Measurements from ENCODE around the gene TRPV3. TPM values are rescaled to one million over a fixed set of nuclear protein-coding genes. Genes with fewer than 3 reads are reported as not detected.

Gene TRPV3
- total and polyA plus RNA-seq, 2 donors (not counting 3 experiments of a cell fraction or from before 2014, with no cell fraction given) = 0.01 TPM; not detected in 1

DNA sequence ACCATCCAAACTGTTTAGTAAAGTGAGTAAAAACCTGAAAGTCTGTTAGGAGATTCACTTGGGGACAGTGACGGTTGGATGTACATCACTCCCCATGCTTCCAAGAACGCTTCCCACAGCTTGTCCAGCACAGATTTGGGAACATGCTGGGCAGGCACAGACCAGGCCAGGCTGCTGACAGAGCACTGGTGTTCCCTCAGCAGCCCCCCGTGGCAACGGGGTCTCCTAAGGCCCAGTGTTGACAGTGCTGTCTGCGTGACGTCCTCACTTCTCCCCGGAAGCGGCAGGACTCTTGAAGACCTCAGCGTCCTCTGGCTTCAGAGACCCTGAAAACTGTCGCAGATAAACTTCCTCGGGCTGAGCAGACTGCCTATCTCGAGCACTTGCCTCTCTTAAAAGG, 8.9 kb upstream of the TRPV3 start:
- Histone ChIP-seq H3K4me2 (ENCODE audit: insufficient read depth, low read length) (no peak overlapping the region), H3K4me1 (ENCODE audit: control insufficient read depth, extremely low read depth, insufficient read depth, low read length) (no peaks in the 10 kb centered on the region), H3K9ac (replicated peaks; ENCODE audit: extremely low read depth, insufficient read depth, low read length) (no peak overlapping the region), H2AFZ (ENCODE audit: low read depth, low read length) (no peak overlapping the region), H3K27ac (ENCODE audit: insufficient read depth, low read depth, low read length) (no peak overlapping the region), H3K4me3 (replicated peaks in 1 of 3; ENCODE audit: insufficient read depth in 1 of 3, low read depth in 1 of 3, low read length in 3 of 3) (no peak overlapping the region), H3K9me3 (replicated peaks; ENCODE audit: control insufficient read depth, insufficient read depth, low read length) (no peaks in the 10 kb centered on the region), H3K79me2 (ENCODE audit: control insufficient read depth, insufficient read depth, low read length) (no peaks in the 10 kb centered on the region), H3K27me3 (ENCODE audit: control insufficient read depth in 2 of 2, insufficient read depth in 2 of 2, low read length in 2 of 2) (no peaks in the 10 kb centered on the region), H3K9me1 (replicated peaks; ENCODE audit: control insufficient read depth, extremely low read depth, insufficient read depth, low read length) (no peaks in the 10 kb centered on the region), H3K36me3 (ENCODE audit: control insufficient read depth in 2 of 2, extremely low read depth in 1 of 2, insufficient read depth in 2 of 2, low read length in 2 of 2) (no peaks in the 10 kb centered on the region), H4K20me1 (replicated peaks; ENCODE audit: control insufficient read depth, extremely low read depth, insufficient read depth, low read length) (no peaks in the 10 kb centered on the region)
- ChIA-PET CTCF (no interaction called here), POLR2A (no interaction called here)
- FAIRE-seq (no peak), DNase-seq (ENCODE audit: low read depth, low spot score) (no peak)
- dilution Hi-C loops (cut with MboI; ENCODE audit: extremely low pct_ligation_motif_present, low sequenced_read_pairs) = no loop called here
- TF ChIP-seq, protein P1, sequence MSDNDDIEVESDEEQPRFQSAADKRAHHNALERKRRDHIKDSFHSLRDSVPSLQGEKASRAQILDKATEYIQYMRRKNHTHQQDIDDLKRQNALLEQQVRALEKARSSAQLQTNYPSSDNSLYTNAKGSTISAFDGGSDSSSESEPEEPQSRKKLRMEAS (IDR thresholded peaks at IDR 0.05; ENCODE audit: insufficient read depth, insufficient read length) = no peak
- TF ChIP-seq MYC (IDR thresholded peaks at IDR 0.05; ENCODE audit: low read depth, low read length) = no peak
- TF ChIP-seq EZH2 (IDR thresholded peaks at IDR 0.05; ENCODE audit: borderline replicate concordance, low read depth, low read length, severe bottlenecking) = no peak
- no peak for TF ChIP-seq FOS (IDR thresholded peaks at IDR 0.05; ENCODE audit: borderline replicate concordance, insufficient read depth, low read length)
- TF ChIP-seq GATA2 (IDR thresholded peaks at IDR 0.05; ENCODE audit: insufficient read depth, insufficient read length, low read depth, low read length) = no peak
- no peak for TF ChIP-seq POLR2AphosphoS5 (IDR thresholded peaks at IDR 0.05; ENCODE audit: insufficient read depth, low read depth, low read length)
- no peak for TF ChIP-seq POLR2A (IDR thresholded peaks at IDR 0.05; ENCODE audit: low read depth, low read length)
- no peak for TF ChIP-seq JUN (IDR thresholded peaks at IDR 0.05; ENCODE audit: borderline replicate concordance, insufficient read depth, insufficient read length, low read depth)
- TF ChIP-seq, protein P2, sequence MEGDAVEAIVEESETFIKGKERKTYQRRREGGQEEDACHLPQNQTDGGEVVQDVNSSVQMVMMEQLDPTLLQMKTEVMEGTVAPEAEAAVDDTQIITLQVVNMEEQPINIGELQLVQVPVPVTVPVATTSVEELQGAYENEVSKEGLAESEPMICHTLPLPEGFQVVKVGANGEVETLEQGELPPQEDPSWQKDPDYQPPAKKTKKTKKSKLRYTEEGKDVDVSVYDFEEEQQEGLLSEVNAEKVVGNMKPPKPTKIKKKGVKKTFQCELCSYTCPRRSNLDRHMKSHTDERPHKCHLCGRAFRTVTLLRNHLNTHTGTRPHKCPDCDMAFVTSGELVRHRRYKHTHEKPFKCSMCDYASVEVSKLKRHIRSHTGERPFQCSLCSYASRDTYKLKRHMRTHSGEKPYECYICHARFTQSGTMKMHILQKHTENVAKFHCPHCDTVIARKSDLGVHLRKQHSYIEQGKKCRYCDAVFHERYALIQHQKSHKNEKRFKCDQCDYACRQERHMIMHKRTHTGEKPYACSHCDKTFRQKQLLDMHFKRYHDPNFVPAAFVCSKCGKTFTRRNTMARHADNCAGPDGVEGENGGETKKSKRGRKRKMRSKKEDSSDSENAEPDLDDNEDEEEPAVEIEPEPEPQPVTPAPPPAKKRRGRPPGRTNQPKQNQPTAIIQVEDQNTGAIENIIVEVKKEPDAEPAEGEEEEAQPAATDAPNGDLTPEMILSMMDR (IDR thresholded peaks at IDR 0.05; ENCODE audit: extremely low read depth in 1 of 2, insufficient read depth in 1 of 2, low read depth in 1 of 2, low read length in 2 of 2) = no peak
- BruUV-seq (replicated peaks) = no TSS peak
- intact Hi-C loops (cut with micrococcal nuclease) = no loop called here

Measured in endothelial cell of umbilical vein (primary cell).